ENCODE results near the gene PRRT1B.

DNA sequence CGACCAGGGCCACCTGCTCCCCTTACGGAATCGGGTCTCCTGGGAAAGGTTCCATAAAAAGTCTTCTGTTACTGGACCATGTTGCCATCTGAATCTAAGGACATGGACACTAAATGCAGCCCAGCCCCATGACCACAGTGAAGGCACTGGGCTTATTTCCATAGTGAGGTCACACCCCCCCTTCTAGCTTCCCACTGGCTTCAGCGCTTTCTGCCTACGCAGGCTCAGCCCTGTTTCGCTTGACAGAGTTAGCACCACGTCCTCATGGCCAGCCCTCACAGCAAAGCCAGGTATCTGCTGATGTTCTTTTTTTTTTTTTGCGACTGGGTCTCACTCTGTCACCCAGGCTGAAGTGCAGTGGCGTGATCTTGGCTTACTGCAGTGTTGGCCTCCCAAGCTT, 28.4 kb upstream of the PRRT1B start:
- TF ChIP-seq POLR2AphosphoS5 (IDR thresholded peaks at IDR 0.05; ENCODE audit: low read depth, low read length), result no peak
- TF ChIP-seq REST (IDR thresholded peaks at IDR 0.05; ENCODE audit: insufficient read depth in 1 of 2, low read depth in 2 of 2, low read length in 2 of 2), result no peak
